ENCODE measurements around the gene PSD2. TPM values are rescaled to one million over a fixed set of nuclear protein-coding genes. Genes with fewer than 3 reads are reported as not detected.

PSD2 gene
- total RNA-seq, 1 experiment from 2014 or later = 0.05 TPM

DNA sequence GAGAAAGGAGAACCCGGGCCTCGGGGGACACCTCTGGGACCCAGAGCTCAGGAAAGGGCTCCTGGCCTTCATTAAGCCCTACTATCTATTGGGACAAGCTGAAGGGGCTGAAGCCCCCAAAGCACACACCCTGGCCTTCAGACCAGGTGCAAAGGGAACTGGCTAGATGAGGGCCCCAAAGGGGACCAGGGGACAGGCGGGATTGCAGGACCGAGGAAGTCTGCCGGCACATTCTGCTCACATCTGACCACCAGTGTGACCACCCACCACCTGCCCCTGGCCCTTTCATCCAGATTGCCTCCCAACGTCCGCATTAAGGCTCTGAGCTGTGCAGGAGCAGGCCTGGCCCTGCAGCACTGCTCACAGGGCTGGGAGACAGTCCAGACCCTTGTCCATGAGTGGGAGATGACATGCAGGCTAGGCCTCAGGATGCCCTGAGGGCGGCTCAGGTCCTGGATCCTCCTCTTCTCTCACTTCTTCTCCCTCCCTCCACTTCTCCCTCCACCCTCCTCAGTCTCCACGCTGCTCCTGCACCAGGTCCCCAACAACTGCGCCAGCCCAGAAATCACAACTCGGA, 19.2 kb downstream of the PSD2 start:
- no peaks in the 10 kb centered on the region for H3K4me1 ChIP-seq (ENCODE audit: control insufficient read depth, insufficient read depth, low read length)
- peak; percentile 27; the same call in 1 of the 2 replicates for ATAC-seq
- DNase-seq (ENCODE audit: low read depth, low spot score) = no peak
- no peak overlapping the region for H3K27ac ChIP-seq (ENCODE audit: low read length)
- in situ Hi-C loops (cut with HindIII; ENCODE audit: low pct_unique_long_range_greater_than_20kb, low sequenced_read_pairs) (no loop called here), intact Hi-C loops (cut with micrococcal nuclease; ENCODE audit: unreplicated experiment) (no loop called here)
- H3K4me3 ChIP-seq (ENCODE audit: low read depth in 2 of 2, low read length in 2 of 2) = no peak overlapping the region
- H3K36me3 ChIP-seq (ENCODE audit: control insufficient read depth, insufficient read depth, low read length) = no peaks in the 10 kb centered on the region
- ChIA-PET POLR2A (no interaction called here), CTCF (interaction anchor here (1.5 kb wide), 1 partner anchor 28 kb away, joined by 5 read pairs; no protein-coding TSS in a partner anchor)
- H3K9me3 ChIP-seq (ENCODE audit: control insufficient read depth, insufficient read depth, low read depth, low read length) = peaks cover 6% of the 10 kb centered on the region; the same call in 1 of the 2 replicates
- no peak for TF ChIP-seq TCF7L2 (IDR thresholded peaks at IDR 0.05; ENCODE audit: low read depth, low read length)
- TF ChIP-seq, protein P1, sequence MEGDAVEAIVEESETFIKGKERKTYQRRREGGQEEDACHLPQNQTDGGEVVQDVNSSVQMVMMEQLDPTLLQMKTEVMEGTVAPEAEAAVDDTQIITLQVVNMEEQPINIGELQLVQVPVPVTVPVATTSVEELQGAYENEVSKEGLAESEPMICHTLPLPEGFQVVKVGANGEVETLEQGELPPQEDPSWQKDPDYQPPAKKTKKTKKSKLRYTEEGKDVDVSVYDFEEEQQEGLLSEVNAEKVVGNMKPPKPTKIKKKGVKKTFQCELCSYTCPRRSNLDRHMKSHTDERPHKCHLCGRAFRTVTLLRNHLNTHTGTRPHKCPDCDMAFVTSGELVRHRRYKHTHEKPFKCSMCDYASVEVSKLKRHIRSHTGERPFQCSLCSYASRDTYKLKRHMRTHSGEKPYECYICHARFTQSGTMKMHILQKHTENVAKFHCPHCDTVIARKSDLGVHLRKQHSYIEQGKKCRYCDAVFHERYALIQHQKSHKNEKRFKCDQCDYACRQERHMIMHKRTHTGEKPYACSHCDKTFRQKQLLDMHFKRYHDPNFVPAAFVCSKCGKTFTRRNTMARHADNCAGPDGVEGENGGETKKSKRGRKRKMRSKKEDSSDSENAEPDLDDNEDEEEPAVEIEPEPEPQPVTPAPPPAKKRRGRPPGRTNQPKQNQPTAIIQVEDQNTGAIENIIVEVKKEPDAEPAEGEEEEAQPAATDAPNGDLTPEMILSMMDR (IDR thresholded peaks at IDR 0.05) = no peak
- TF ChIP-seq, protein P2, sequence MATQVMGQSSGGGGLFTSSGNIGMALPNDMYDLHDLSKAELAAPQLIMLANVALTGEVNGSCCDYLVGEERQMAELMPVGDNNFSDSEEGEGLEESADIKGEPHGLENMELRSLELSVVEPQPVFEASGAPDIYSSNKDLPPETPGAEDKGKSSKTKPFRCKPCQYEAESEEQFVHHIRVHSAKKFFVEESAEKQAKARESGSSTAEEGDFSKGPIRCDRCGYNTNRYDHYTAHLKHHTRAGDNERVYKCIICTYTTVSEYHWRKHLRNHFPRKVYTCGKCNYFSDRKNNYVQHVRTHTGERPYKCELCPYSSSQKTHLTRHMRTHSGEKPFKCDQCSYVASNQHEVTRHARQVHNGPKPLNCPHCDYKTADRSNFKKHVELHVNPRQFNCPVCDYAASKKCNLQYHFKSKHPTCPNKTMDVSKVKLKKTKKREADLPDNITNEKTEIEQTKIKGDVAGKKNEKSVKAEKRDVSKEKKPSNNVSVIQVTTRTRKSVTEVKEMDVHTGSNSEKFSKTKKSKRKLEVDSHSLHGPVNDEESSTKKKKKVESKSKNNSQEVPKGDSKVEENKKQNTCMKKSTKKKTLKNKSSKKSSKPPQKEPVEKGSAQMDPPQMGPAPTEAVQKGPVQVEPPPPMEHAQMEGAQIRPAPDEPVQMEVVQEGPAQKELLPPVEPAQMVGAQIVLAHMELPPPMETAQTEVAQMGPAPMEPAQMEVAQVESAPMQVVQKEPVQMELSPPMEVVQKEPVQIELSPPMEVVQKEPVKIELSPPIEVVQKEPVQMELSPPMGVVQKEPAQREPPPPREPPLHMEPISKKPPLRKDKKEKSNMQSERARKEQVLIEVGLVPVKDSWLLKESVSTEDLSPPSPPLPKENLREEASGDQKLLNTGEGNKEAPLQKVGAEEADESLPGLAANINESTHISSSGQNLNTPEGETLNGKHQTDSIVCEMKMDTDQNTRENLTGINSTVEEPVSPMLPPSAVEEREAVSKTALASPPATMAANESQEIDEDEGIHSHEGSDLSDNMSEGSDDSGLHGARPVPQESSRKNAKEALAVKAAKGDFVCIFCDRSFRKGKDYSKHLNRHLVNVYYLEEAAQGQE (IDR thresholded peaks at IDR 0.05; ENCODE audit: insufficient read depth in 1 of 2, low read depth in 2 of 2, low read length in 1 of 2) = no peak
- no peak for TF ChIP-seq POLR2AphosphoS5 (IDR thresholded peaks at IDR 0.05; ENCODE audit: low read depth, low read length)
- no peak for TF ChIP-seq SIN3A (IDR thresholded peaks at IDR 0.05; ENCODE audit: borderline replicate concordance, insufficient read depth, low read depth, low read length)
- H3K27me3 ChIP-seq (ENCODE audit: control insufficient read depth, insufficient read depth, low read length) = peaks cover 4% of the 10 kb centered on the region
- BruUV-seq (replicated peaks) = no TSS peak

GRCh38 chr5:139816566-139816965, 21.0 kb downstream of the PSD2 start:
- CTCF ChIA-PET = no interaction called here
- Histone ChIP-seq H3K36me3 (ENCODE audit: control insufficient read depth, insufficient read depth, low read length) (no peaks in the 10 kb centered on the region), H3K27ac (ENCODE audit: low read length) (no peak overlapping the region), H3K9me3 (ENCODE audit: control insufficient read depth, insufficient read depth, low read depth, low read length) (peaks cover 6% of the 10 kb centered on the region; the same call in 1 of the 2 replicates), H3K4me3 (ENCODE audit: low read depth in 2 of 2, low read length in 2 of 2) (no peak overlapping the region), H3K4me1 (ENCODE audit: control insufficient read depth, insufficient read depth, low read length) (no peaks in the 10 kb centered on the region), H3K27me3 (ENCODE audit: control insufficient read depth, insufficient read depth, low read length) (peaks cover 4% of the 10 kb centered on the region)
- in situ Hi-C loops (cut with HindIII; ENCODE audit: low pct_unique_long_range_greater_than_20kb, low sequenced_read_pairs) = no loop called here
- no TSS peak for BruUV-seq (replicated peaks)
- DNase-seq (ENCODE audit: low read depth, low spot score) (no peak), ATAC-seq (no peak)
- intact Hi-C loops (cut with micrococcal nuclease; ENCODE audit: unreplicated experiment) = no loop called here
- POLR2A ChIA-PET = no interaction called here
- TF ChIP-seq SIN3A (IDR thresholded peaks at IDR 0.05; ENCODE audit: borderline replicate concordance, insufficient read depth, low read depth, low read length) (no peak), POLR2AphosphoS5 (IDR thresholded peaks at IDR 0.05; ENCODE audit: low read depth, low read length) (no peak)
- TF ChIP-seq, protein P1 (IDR thresholded peaks at IDR 0.05) = no peak
- TF ChIP-seq, protein P2 (IDR thresholded peaks at IDR 0.05; ENCODE audit: insufficient read depth in 1 of 2, low read depth in 2 of 2, low read length in 1 of 2) = no peak
